GM19455 (cell line): ENCODE data around the gene PLCB2.

ENCODE experiments used
- ATAC-seq: cut with Tn5 transposase; IDR thresholded peaks from one replicate; pipeline ENCODE4 v1.9.1; 2021; ENCODE audit not compliant: unreplicated experiment

PLCB2 gene

GRCh38 chr15:40328176-40328575, 20.4 kb upstream of the PLCB2 start:
- no peak for ATAC-seq

DNA sequence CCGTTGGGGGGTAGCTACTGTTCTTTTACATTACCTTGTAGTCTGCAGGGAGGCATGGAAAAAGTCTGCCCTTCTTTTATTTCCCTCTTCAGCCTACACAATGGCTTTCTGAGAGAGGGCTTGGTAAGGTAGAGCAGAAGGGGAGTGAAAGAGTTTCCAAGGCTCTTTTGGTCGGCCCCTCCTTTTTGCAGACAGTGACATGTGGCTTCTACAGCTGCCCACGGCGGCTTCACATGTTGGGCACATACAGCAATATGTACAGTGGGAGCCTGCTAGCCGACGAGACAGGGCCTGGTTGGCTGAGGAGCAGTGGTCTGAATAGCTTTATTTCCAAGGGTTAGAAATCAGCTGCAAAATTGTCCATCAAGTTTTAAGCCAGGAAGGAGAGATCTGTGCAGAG, 19.7 kb upstream of the PLCB2 start:
- ATAC-seq: no peak

- ATAC-seq: no peak
Measured at GRCh38 chr15:40325700-40326099, 18.0 kb upstream of the PLCB2 start.

DNA sequence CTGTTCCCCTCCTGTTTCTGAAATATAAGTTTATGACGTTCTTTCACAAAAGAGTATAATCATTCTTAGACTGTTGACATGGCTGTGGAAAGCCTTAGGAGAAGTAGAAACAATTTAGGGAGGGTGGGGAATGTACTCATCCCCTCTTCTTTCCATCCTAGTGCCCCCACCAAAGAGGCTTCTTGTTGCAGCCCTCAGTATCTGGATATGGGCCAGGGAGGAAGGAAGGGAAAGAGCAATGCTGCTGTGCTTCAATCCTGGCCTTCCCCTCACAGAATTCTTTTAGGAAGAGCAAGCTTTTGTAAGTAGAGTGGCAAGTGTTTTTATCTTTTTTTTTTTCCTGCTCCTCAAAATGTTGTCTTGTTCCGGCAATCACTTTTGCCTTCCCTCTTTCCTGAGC, 17.5 kb upstream of the PLCB2 start:
- no peak for ATAC-seq

- peak; percentile 12 for ATAC-seq
Measured at GRCh38 chr15:40323953-40324937, 16.5 kb upstream of the PLCB2 start.

DNA sequence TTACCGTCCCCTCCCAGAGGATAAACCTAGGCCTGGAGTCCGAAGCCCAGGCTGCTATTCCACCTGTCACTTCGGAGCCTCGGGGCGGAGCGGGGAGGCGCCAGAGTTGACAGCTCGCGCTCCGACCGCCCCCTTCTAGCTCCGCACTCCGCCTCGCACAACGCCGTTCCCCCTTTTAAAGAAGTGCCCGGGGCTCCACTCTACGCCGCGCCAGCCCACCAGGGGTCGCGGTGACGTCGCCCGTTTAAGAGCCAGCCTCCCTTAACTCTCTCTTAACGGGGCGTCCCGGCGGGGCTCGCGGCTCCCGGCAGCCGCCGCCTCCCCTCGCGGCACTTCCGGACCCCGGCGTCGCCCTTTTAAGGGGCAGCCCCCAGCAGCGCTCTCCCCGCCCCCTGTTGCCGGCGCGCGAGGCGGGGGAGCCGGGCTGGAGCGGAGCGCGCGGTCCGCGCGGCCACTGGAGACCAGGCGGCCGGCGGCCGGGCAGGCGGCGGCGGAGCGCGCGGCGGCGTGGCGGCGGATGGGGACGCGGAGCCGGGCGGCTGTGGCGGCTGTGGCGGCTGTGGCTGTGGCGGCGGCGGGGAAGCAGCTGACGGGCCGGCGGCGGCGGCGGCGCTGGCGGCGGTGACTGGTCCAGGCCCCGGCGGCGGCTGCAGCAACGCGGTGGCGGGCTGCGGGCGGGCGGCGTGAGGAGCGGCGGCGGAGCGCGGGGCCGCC, 15.7 kb upstream of the PLCB2 start, which contains the start of gene INAFM2:
Gene INAFM2, plus strand, starts transcription at position 454 of the 714 bp plus-strand sequence. CDS start 364 bp downstream, outside the sequence.
- ATAC-seq: peak; percentile 83

DNA sequence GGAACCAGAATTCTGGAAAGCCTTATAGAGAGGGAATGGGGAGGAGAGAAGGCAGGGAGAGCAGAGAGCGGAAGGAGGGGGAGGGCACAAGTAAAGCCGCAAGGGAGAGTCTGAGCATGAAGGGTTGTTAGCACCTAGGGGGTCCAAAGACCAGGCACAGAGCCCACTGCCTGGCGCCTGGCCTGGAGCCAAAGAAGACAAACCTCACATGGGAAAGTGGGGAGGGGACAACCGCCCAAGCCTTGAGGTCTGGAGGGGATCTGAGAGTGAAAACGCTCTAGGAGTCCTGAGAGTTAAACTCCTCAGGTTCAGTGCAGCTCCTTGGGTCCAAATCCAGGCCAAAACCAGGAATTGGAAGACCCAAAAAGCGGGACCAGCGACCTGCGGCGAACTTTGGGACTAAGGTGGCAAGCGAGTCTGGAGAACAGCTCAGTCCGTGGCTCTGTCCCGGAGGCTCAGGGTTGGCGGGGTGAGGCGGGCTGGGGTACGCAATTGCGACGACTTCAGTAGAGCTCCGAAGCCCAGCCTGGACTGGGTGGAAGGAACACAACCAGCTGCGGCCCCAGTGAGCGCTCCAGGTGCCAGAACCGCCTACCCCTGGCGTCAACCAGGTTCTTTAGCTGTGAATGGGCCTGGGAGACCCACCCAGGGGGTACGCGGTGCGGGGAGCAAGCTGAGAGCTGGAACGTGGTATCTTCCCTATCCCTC, 14.9 kb upstream of the PLCB2 start:
- ATAC-seq: no peak

DNA sequence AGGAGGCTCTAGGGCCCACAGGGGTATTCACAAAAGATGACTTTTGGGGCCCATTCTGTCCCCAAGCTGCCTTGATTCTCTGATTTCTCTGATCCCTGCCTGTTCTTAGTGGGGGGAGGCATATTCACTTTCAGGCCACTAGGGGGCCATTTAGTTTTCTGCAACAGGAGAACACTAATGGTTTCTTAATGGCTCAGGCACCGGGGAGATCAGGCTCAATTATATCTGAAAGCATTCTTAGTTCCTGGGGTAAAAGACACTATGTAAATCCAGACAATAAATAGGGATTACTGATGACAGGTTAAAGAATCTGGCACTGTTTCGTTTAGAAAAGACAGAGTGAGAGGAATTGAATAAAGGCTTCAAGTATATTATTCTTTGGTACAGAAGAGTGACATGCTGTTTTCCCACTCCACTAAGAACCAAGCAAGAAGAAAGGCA, 13.2 kb upstream of the PLCB2 start:
- no peak for ATAC-seq

- ATAC-seq: no peak
Measured at GRCh38 chr15:40320409-40320808, 12.7 kb upstream of the PLCB2 start.

DNA sequence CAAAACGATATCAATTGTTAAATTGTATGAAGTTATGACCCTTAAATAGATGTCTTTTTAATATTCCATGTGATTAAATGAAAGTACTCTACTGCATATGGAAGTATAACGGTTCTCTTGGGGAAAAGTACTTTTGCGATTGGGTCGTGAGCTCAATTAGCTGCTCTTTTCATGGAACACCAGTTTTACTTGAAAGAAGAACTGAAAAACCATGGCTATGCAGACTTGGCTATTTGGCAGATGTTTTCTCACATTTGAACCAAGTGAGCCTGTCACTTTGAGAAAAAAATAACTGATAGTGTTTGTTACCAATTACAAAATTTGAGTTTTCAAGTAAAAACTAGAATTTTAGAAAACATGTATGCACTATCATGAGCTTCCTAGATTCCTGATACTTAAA, 9.8 kb upstream of the PLCB2 start:
- no peak for ATAC-seq

DNA sequence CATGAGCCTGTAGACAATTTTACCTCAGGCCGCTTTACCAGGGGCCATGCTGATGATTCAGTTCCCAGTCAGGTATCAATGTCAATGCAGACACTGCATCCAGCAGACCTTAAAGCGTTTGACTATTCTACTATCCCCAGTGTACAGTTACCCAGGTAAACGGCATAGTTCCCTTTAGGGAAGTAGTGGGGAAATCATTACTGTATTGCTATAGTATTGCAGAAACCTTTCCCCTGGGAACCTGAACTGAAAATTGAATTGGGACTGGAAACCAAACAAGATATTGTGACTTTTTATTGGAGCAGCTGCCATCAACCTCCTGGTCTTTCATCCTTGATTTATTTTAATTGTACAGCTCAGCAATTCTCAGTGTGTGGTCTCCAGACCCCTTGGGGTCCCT, 9.2 kb upstream of the PLCB2 start:
- ATAC-seq: no peak

- no peak for ATAC-seq
Measured at GRCh38 chr15:40314723-40315276, 7.1 kb upstream of the PLCB2 start.

GRCh38 chr15:40313531-40314398, 6.0 kb upstream of the PLCB2 start:
- ATAC-seq: no peak

- ATAC-seq: no peak
Measured at GRCh38 chr15:40312370-40313158, 4.8 kb upstream of the PLCB2 start.

DNA sequence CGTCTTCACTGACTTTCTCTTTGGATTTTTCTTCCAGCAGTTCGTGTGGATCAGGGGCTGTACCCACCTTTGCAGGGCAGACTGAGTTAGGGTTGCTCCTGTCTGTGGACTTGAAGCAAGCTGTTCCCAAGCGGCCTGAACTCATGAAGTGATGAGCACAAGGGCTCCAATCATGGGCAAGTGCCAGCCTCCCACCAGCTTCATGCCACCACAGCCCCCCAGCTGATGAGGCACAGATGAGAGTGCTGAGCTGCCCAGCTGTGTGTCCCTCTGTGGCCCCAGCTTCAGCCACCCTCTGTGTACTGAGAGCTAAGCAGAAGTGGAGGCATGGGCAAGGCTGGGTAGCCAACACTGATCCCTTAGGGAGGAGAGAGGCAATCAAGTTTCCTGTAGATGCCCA, 3.3 kb upstream of the PLCB2 start:
- no peak for ATAC-seq

GRCh38 chr15:40310001-40310959, 2.5 kb upstream of the PLCB2 start:
- ATAC-seq: no peak

GRCh38 chr15:40309344-40309862, 1.7 kb upstream of the PLCB2 start:
- no peak for ATAC-seq

DNA sequence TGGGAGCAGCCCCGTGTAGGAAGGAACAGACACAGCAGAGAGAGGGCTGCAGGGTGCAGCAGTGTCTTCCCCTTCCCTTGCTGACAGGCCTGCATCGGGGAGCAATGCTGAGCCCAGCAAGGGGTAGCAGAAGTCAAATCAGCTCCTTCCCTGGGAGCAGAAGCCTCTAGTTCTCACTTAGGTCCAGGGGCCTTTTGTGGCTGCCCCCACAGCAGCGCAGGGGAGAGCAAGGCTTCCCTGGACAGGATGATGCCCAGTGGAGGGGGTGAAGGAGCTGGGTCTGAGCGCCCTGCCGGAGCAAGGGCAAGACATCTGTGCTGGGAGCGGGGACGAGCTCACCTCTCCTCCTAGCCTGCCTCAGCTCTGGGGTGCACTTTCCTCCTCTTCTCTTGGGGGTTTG, 827 bp downstream of the PLCB2 start:
- no peak for ATAC-seq
